SHP77 treated with DMSO at 0.1 percent for 48 hours (cell line): ENCODE measurements around the gene NLK.
"Not testable (repeated sequence)": the region's sequence is repeated elsewhere in the genome, so short reads cannot be mapped to it uniquely, and the experiment has no call there.

Experiments used
- DNase-seq: peaks from one replicate; lab custom pipeline; 2025; lab: John Stamatoyannopoulos, UW

Gene NLK

DNA sequence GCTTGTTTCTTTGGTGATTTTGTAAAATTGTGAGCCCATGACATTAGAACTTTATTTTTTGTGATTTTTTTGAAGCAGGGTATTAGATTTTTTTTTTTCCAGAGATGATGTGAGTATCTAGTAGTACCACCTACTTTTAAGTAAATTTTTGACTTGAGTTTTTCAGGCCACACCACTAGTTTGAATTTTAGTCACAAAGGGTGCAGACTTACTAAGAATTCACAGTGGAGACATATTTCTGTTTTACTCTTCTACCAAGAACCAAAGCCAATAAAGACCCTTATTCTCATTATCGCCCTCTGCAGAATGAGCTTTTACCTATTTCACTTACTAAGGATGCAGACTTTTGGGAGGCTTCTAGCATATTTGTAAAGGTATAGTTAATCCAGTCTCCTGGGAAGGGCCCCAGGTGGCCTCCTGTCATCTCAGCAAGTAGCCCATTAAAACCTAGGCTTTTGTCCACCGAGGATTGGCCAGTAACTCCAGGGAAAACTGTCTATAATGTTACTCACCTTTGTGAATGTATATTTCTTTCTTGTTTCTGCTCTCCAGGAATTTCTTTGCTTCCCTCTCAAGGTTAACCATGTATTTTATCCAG lies 30.6 kb downstream of the NLK start:
- no peak for DNase-seq

DNA sequence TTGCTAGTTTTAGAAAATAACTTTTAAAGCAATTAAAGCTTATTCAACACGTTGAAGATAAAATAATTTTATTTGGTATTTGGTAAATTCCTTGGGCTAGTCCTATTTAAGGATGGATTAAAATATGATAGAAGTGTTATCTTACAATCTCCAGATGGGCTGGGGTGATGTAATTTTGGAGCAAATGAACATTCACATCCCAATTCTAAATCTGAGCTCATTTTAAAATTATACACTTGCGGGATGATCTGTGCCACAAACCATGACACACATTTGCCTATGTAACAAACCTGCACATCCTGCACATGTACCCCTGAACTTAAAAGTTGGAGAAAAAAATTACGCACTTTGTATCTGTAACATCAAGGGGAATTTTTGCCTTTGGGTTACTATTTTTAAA lies 31.5 kb downstream of the NLK start:
- no peak for DNase-seq

DNA sequence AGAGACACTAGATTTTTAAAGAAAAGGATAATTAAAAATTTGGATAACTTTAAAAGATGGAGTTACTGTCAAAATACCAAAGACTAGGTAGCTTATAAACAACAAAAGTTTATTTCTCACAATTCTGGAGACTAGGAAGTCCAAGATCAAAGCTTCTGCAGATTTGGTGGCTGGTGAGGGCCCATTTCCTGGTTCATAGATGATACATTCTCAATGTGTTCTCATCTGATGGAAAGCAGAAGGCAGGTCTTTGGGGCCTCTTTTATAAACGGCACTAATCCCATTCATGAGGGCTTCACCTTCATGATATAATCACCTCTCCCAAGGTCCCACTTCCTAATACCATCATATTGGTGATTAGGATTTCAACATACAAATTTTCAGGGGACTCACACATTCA lies 33.7 kb downstream of the NLK start:
- no peak for DNase-seq

DNA sequence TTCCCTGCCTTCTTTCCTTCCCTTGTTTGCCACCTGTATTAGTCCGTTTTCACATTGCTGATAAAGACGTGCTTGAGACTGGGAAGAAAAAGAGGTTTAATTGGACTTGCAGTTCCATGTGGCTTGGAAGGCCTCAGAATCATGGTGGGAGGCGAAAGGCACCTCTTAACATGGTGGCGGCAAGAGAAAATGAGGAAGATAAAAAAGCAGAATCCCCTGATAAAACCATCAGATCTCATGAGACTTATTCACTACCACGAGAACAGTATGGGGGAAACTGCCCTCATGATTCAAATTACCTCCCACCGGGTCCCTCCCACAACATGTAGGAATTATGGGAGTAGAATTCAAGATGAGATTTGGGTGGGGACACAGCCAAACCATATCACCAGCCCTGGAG lies 34.7 kb downstream of the NLK start:
- not testable (repeated sequence) for DNase-seq

DNA sequence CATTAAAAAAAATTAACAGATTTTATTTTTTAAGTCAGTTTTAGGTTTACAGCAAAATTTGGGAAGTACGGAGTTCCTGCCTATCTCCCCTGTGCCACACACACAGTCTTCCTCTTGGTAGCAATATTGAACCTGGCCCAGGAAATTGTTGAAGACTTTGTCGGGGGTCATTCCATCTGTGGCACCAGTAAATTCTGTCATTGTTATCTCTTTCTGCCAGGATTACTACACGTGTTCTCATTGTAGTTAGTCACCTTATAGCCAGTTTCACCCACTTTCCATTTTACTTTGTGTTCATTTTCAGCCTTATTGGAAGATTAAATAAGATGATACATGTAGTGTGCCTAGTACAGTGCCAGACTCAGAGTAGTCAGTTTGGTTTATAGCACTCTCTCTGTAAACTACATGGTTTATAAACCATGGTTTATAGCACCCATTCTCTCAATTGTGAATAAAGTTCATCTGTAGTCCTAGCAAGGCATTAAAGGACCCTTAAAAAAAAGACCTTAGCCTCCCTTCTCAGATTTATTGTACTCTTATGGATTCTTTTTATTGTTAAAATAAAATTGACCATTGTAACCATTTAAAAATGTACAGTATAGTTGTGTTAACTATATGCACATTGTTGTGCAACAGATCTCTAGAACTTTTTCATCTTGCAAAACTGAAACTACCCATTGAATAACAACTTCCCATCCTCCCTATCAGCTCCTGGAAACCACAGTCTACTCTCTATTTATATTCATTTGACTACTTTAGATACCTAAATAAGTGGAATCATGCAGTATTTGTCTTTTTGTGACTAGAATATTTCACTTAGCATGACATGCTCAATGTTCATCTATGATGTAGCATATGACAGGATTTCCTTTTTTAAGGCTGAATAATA lies 36.1 kb downstream of the NLK start:
- no peak for DNase-seq

DNA sequence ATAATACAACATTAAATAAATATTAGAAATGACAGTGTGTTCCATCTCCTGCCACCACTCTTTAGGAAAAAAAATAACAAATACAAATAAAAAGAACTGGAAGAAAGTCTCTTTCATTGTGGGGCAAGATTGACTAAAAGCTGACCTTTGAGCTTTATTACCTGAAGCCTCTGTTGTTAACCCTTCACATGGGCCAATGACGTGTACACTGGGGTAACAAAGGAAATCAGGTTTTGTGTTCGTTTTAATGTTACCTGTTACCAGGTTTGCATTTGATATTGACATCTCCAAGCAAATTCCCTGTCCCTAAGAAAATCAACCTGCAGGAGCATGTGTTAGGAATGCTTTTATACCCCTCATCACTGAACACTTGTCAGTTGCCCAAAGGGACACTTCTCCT lies 39.0 kb downstream of the NLK start:
- no peak for DNase-seq

DNA sequence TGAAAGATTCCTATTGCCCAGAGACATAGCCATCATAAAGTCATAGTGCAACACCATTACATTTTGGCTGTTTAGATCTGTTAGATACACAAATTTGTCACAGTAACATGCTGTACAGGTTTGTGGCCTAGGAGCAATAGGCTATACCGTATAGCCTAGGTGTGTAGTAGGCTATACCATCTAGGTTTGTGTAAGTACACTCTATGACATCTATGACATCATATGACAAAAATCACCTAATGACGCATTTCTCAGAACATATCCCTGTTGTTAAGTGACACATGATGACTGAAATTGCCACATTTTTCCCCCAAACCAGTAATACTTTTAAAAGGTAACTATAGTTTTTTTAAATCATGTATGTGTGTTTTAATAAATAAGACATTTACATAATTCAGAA lies 43.3 kb downstream of the NLK start:
- no peak for DNase-seq

DNA sequence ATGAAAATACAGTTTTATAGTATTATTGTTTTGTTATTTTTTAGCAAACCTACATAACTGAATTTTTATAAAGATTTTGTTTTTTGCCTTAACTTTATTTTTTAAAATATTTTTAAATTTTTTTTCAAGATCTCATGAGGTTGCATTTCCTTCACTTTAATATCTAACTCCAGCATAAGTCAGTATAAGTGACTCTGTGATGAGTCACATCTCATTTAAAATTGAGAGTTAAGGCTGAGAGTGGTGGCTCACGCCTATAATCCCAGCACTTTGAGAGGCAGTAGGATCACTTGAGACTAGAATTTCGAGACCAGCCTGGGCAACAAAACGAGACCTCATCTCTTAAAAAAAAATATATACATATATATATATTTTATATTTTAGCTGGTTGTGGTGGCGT lies 44.0 kb downstream of the NLK start:
- no peak for DNase-seq

DNA sequence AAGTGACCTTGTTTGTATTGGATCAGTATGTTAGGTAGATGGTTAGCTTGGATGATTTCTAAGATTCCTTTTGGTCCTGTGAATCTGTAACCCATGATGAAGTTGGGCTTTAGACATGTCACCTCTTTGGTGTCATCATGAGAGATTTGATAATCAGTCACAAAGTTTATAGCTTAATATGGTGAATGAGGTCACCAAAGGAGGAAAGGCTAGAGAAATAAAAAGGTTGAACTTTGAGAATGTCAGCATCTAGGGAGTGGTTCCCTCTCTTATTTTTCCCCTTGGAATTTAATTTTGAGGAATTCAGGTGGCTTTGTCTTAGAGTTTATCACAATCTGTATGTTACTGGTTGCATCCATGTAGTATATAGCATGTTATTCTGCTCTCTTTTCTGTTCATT lies 45.3 kb downstream of the NLK start:
- DNase-seq, result no peak

DNA sequence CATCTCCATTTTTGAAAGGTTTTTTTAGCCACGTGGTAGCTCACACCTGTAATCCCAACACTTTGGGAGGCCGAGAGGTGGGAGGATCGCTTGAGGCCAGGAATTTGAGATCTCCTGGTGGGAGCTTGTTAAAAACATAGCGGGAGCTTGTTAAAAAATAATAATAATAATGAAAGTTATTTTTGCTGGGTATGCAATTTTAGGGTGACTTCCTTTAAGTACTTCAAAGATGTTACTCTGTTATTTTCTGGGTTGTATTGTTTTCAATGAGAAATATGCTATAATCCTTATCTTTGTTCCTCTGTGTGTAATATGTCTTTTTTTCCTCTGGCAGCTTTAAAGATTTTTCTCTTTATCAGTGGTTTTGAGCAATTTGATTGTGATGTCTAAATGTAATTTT lies 48.1 kb downstream of the NLK start:
- no peak for DNase-seq

DNA sequence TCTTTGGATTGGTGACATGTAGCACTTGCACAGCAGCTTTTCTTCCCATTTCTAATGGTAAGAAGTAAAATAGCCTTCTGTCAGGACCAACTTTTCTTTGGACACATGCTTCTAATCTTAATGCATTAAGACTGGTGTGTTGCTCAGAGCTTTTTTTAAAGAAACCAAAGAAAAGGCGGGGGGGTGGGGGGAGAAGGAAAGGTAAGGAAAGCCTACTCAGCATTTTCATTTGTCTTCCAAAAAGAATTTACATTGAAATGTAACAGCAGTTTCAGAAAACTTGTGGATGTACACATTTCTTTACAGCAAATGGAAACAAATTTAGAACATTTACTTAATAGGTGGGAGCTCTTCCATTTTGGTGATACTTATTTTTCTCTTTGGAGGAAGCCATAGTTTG lies 49.6 kb downstream of the NLK start:
- no peak for DNase-seq

DNA sequence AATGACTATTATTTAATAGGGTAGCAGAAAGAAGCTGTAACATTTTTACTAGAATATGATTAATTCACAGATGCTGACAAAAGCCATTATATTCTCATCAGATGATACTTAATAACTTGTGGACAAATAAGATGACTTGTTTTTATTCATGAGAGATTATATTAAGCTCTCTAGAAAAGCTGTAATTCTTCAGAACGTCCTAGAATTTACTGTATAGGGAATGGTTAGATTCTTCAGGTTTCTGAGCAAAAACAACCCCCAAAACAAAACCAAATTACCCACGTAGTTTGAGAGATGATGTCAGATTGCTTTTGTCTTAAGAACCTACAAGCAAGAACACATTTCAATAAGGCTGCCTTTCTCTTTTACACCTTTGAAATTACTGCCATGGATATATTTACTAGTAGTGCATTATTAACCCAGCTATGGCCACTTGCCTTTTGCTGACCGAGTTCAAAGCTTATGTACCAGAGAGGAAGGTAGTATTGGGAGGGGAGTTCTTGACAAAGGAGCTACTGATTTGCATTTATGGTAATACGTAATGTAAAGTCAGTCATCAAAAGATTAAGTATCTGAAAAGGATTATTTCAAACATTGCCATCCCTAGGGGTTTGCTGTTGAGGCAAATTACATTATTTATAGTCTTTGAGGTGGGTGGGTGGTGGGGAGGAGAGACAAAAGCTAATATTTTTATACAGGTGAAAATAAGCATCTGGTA lies 51.7 kb downstream of the NLK start:
- no peak for DNase-seq

DNA sequence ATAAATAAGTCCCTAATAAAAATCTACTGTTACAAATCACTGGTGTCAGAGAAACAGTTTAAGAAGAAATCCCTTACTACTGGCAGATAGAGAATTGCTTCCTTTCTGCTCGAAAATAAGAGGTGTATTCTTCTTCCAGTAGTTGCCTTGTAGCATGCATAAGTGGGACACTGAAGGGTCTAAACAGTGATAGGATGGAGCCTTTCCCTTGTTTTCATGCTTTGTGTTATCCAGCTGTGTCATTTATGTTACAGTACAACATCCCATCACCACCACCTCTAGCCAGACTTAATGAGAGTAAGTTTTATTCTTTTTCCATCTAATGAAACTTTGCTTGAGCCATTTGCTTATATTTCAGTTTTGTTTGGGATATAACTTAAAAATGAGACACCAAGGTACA lies 54.3 kb downstream of the NLK start:
- DNase-seq, result no peak

DNA sequence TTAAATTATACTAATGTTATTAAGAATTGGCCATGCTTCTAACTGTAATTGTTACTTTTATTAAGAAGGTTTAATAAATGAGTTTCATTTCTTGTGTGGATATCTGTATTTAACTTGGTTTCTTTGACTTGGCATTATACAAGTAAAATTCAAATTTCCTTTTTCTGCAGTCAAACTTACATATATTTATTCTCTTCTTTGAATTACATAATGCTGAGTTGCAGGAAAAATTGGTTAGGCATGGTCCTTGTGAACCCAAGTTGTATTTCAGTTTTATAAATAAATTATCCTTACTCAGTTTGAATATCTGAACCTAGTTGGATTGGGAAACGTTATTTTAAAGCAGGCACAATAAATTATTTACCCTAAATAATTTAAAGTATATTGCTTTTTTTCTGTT lies 54.8 kb downstream of the NLK start:
- no peak for DNase-seq

DNA sequence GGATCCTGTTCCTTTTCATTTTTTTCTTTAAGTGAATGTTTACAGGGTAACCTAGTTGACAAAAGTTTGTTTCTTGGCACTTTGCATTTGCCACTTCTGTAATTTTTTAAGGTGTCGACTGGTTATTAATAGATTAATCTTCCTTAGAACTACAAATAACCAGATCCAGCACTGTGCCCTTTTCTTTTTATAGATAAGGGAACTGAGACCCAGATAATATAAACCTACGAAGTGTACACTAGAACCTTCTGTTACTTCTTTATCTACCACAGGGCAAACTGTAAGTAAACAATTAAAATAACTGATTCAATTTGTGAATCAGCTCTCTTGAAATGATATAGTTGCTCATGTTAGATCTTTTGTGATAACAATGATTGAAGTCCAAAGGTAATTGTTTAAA lies 55.4 kb downstream of the NLK start:
- DNase-seq, result no peak

DNA sequence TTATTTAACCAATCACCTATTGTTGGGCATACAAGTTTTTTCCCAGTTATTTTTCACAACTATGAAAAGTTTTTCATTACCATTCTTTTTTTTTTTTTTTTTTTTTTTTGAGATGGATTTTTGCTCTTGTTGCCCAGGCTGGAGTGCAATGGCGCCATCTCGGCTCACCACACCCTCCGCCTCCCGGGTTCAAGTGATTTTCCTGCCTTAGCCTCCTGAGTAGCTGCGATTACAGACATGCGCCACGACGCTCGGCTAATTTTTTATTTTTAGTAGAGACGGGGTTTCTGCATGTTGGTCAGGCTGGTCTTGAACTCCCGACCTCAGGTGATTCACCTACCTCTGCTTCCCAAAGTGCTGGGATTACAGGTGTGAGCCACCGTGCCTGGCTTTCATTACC lies 56.1 kb downstream of the NLK start:
- DNase-seq, result not testable (repeated sequence)

DNA sequence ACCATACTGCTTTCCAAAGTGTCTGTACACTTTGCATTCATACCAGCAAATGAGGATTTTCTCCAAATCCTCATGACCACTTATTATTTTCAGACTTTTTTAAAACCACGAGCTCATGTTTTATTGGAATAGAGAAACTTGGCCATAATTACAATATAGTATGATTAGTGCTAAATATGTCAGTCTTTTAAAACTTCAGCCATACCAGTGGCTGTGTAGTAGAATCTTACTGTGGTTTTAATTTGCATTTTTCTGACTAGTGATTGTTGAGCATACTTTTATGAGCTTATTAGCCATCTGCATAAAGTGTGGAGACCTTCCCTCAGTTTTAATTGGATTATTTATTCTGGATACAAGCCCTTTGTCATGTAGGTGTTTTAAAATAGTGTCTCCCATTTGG lies 57.8 kb downstream of the NLK start:
- no peak for DNase-seq

DNA sequence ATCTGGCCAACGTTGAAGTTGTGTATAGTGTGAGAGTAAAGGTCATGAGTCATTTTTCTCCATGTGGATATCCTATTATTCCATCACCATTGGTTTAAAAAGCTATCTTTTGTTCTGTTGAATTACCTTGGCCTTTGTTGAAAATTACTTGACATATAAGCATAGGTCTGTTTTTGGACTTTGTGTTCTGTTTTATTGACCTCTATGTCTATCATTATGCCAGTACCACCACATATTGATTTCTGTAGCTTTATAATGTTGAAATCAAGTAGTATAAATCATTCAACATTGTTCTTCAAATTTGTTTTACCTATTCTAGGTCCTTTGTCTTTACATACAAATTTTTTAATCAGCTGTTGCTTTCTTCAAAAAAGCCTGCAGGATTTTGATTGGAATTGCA lies 58.5 kb downstream of the NLK start:
- no peak for DNase-seq

DNA sequence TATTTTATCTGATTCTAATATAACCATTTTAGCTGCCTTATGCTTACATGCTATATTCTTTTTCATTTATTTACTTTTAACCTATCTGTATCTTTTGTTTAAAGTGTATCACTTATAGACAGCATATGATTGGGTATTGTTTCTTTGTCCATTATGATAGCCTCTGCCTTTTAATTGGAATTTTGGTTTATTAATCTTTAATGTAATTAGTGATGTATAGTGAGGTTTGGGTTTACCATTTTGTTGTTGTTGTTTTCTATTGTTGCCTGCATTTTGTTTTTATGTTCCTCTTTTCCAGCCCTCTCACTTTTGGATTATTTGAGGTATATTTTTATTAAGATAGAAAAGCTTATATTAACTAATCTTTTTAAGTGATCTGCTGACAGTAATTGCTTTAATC lies 59.4 kb downstream of the NLK start:
- no peak for DNase-seq

DNA sequence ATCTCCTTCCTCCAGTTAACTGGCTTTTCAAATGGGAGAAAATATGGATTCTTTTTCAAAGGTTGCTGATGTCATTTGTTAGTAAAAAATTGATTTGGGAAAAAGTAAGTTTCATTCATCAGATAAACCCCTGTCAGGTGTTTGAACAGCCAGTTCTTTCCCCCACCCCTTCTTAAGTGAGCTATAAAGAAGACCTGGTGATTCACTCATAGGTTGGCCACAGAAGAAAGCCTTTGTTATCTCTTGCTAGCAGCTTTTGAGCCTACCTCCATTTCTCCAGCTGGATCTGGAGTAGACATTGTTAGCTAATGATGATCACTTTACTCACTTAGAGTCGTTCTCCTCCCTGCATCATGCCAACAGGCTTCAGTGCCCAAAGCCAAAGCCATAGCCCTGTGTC lies 63.0 kb downstream of the NLK start:
- DNase-seq, result no peak

DNA sequence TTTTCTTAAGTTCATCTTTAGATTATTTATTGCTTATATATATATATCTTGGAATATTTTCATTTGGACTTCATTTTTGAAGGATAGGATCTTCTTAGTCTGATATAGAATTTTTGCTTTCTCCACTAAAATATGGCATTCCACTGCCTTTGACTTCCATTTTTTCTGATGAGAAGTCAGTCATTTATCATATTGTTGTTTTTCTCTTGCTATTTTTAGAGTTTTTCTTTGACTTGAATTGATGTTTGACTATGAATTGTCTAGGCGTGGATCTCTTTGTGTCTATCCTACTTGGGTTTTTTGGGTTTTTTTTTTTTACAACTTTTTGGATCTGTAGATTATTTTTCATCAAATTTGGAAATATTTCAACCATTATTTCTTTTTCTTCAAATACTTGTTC lies 67.7 kb downstream of the NLK start:
- no peak for DNase-seq

DNA sequence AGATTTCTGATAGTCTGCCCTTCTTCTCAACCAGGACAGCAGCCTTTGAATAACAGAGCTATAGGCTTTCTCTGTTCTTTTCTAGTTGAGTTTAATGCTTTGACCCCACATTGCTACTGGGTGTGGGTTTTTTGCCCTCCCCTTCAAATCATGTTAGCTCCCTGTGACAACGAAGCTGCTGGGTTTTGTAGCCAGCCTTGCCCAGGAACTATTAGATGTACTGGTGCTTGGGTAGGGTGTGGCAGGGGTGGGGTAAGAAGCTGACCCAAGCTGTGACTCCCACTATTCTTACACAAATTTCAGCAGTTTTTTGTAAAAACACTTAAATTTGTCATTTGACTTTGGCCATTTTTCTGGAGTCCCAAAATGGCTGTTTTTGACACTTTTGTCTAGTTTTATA lies 69.7 kb downstream of the NLK start:
- no peak for DNase-seq

DNA sequence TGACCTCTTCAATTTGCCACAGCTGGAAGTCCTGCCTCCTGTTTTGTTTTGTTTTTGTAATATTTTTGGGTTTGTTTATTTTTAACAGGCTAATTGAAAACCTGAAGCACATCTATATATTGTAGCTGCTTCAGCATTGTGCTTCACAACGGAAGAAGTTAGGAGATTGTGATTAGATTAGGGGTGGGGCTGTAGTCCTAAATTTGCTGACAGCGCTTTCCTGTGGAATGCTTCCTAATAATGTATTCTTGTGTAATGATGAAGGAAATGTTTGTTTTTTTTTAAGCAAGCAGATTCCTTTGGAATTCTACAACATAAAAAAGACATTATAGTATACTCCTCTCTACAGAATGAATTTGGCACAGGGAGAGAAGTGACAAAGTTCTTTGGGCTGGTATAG lies 70.1 kb downstream of the NLK start:
- no peak for DNase-seq
